SK-N-SH treated with all-trans-retinoic acid at 6 μM for 48 hours (cell line): ENCODE measurements around the gene WNT7A.

Source experiments
- BACH2 ChIP-seq: fragments of 250-450 bp; sonication (Bioruptor Pico); IDR thresholded peaks from 2 replicates; pipeline ENCODE4 v1.9.0; 2021; ENCODE audit warnings: mild to moderate bottlenecking, borderline replicate concordance
- GLIS3 ChIP-seq: fragments of 250-450 bp; sonication (Bioruptor Pico); IDR thresholded peaks from 2 replicates; pipeline ENCODE4 v1.5.0; 2020; ENCODE audit warnings: mild to moderate bottlenecking, moderate library complexity
- PPARA ChIP-seq: fragments of 250-450 bp; sonication (Bioruptor Pico); IDR thresholded peaks from 2 replicates; pipeline ENCODE4 v1.5.0; 2020; ENCODE audit warnings: mild to moderate bottlenecking, borderline replicate concordance
- SNAI2 ChIP-seq: fragments of 250-450 bp; sonication (Bioruptor Pico); IDR thresholded peaks from 2 replicates; pipeline ENCODE4 v1.5.0; 2020; ENCODE audit warnings: mild to moderate bottlenecking, moderate library complexity
- TSHZ2 ChIP-seq: fragments of 250-450 bp; sonication (Bioruptor Pico); IDR thresholded peaks from 2 replicates; pipeline ENCODE4 v1.5.0; 2020; ENCODE audit warnings: mild to moderate bottlenecking, moderate library complexity
- ZFP30 ChIP-seq: fragments of 450-650 bp; formaldehyde crosslinking; IDR thresholded peaks from 2 replicates; pipeline ENCODE4 v1.5.0; 2022; ENCODE audit warnings: mild to moderate bottlenecking, moderate library complexity

GRCh38 chr3:13829311-13829710 is 50.6 kb downstream of the WNT7A start:
- no peak for TF ChIP-seq TSHZ2
- no peak for TF ChIP-seq BACH2
- TF ChIP-seq GLIS3 (CRISPR knock-in tag): no peak
- TF ChIP-seq ZFP30 (CRISPR knock-in tag): no peak
- TF ChIP-seq SNAI2: no peak
- no peak for TF ChIP-seq PPARA
